ENCODE measurements around the gene MARVELD2. TPM values are rescaled to one million over a fixed set of nuclear protein-coding genes. Genes with fewer than 3 reads are reported as not detected.
"Not testable (repeated sequence)": the region's sequence is repeated elsewhere in the genome, so short reads cannot be mapped to it uniquely, and the experiment has no call there.

MARVELD2 gene
- total RNA-seq, 1 experiment from 2014 or later, result 21.6 TPM

DNA sequence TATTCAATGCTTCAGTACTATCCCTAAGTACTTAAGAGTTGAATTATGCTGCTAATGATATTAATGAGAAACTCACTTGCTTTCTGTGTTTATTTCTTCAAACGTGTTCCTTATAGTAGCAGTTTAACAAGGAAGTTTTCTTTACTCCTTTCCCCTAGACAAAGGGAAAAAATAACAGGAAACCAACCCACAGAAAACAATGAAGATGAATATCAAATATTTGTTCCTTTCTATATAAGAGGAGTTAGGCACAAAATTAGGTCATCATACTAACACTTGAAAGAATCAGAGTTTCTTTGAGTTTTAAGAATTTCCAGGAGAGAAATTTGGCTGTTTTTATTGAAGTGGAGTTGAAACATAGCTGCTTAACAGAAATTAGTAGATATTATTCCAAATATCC lies 62.3 kb downstream of the MARVELD2 start:
- no peak overlapping the region for H2AFZ ChIP-seq (ENCODE audit: low read depth, low read length, poor library complexity, severe bottlenecking)
- H3K27me3 ChIP-seq (ENCODE audit: insufficient read depth, low read length), result no peaks in the 10 kb centered on the region
- no peak overlapping the region for H3K4me2 ChIP-seq (ENCODE audit: low read length)
- H3K27ac ChIP-seq (ENCODE audit: low read depth, low read length), result no peak overlapping the region
- H3K4me1 ChIP-seq (ENCODE audit: control insufficient read depth in 1 of 2, insufficient read depth in 2 of 2, low read length in 2 of 2), result no peaks in the 10 kb centered on the region
- H3K4me3 ChIP-seq (replicated peaks in 1 of 2; ENCODE audit: low read depth in 1 of 2, low read length in 2 of 2), result no peak overlapping the region
- ChIA-PET RAD21 (ENCODE audit: low non-redundant PET in 1 of 2, low total read pairs in 2 of 2, uncharacterized antibody in 2 of 2, unreplicated experiment in 2 of 2) (no interaction called here), CTCF (interaction anchor here (1.2 kb wide), 1 partner anchor 9 kb away, joined by 3 read pairs; no protein-coding TSS in a partner anchor), POLR2A (no interaction called here)
- ATAC-seq, result no peak
- H4K20me1 ChIP-seq (ENCODE audit: insufficient read depth), result no peaks in the 10 kb centered on the region
- no TSS peak for BruUV-seq (replicated peaks)
- H3K9ac ChIP-seq (ENCODE audit: low read length), result no peak overlapping the region
- intact Hi-C loops (cut with micrococcal nuclease), result no loop called here
- H3K9me3 ChIP-seq (ENCODE audit: control insufficient read depth in 1 of 2, insufficient read depth in 1 of 2, low read depth in 1 of 2, low read length in 2 of 2), result no peaks in the 10 kb centered on the region
- TF ChIP-seq, protein P1, sequence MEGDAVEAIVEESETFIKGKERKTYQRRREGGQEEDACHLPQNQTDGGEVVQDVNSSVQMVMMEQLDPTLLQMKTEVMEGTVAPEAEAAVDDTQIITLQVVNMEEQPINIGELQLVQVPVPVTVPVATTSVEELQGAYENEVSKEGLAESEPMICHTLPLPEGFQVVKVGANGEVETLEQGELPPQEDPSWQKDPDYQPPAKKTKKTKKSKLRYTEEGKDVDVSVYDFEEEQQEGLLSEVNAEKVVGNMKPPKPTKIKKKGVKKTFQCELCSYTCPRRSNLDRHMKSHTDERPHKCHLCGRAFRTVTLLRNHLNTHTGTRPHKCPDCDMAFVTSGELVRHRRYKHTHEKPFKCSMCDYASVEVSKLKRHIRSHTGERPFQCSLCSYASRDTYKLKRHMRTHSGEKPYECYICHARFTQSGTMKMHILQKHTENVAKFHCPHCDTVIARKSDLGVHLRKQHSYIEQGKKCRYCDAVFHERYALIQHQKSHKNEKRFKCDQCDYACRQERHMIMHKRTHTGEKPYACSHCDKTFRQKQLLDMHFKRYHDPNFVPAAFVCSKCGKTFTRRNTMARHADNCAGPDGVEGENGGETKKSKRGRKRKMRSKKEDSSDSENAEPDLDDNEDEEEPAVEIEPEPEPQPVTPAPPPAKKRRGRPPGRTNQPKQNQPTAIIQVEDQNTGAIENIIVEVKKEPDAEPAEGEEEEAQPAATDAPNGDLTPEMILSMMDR (IDR thresholded peaks at IDR 0.05 in 2 of 3, conservative IDR thresholded peaks at IDR 0.05 in 1 of 3; ENCODE audit: borderline replicate concordance in 1 of 3, insufficient read depth in 1 of 3, low read depth in 2 of 3, low read length in 2 of 3), result no peak
- TF ChIP-seq ZFX (IDR thresholded peaks at IDR 0.05), result no peak
- no peak for TF ChIP-seq SIN3A (IDR thresholded peaks at IDR 0.05; ENCODE audit: low read depth)
- no peak for TF ChIP-seq ZNF274 (IDR thresholded peaks at IDR 0.05; ENCODE audit: low read depth, low read length)
- no peak for TF ChIP-seq ELF1 (IDR thresholded peaks at IDR 0.05; ENCODE audit: borderline replicate concordance, low read depth)
- no peak for TF ChIP-seq SP1 (IDR thresholded peaks at IDR 0.05; ENCODE audit: low read depth)
- TF ChIP-seq SRF (IDR thresholded peaks at IDR 0.05; ENCODE audit: low read depth), result no peak
- TF ChIP-seq MAX (IDR thresholded peaks at IDR 0.05), result no peak
- no peak for TF ChIP-seq YY1 (IDR thresholded peaks at IDR 0.05; ENCODE audit: extremely low read depth, insufficient replicate concordance, low read depth, low read length)
- no peak for TF ChIP-seq CEBPB (IDR thresholded peaks at IDR 0.05; ENCODE audit: low read depth)
- TF ChIP-seq, protein P2, sequence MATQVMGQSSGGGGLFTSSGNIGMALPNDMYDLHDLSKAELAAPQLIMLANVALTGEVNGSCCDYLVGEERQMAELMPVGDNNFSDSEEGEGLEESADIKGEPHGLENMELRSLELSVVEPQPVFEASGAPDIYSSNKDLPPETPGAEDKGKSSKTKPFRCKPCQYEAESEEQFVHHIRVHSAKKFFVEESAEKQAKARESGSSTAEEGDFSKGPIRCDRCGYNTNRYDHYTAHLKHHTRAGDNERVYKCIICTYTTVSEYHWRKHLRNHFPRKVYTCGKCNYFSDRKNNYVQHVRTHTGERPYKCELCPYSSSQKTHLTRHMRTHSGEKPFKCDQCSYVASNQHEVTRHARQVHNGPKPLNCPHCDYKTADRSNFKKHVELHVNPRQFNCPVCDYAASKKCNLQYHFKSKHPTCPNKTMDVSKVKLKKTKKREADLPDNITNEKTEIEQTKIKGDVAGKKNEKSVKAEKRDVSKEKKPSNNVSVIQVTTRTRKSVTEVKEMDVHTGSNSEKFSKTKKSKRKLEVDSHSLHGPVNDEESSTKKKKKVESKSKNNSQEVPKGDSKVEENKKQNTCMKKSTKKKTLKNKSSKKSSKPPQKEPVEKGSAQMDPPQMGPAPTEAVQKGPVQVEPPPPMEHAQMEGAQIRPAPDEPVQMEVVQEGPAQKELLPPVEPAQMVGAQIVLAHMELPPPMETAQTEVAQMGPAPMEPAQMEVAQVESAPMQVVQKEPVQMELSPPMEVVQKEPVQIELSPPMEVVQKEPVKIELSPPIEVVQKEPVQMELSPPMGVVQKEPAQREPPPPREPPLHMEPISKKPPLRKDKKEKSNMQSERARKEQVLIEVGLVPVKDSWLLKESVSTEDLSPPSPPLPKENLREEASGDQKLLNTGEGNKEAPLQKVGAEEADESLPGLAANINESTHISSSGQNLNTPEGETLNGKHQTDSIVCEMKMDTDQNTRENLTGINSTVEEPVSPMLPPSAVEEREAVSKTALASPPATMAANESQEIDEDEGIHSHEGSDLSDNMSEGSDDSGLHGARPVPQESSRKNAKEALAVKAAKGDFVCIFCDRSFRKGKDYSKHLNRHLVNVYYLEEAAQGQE (IDR thresholded peaks at IDR 0.05; ENCODE audit: low read depth), result no peak
- no peak for DNase-seq (ENCODE audit: low read depth, low spot score)
- no peaks in the 10 kb centered on the region for H3K36me3 ChIP-seq (ENCODE audit: control insufficient read depth in 1 of 2, insufficient read depth in 2 of 2, low read length in 2 of 2)
- H3K79me2 ChIP-seq (ENCODE audit: insufficient read depth, low read length), result no peaks in the 10 kb centered on the region
- H3K9me2 ChIP-seq (ENCODE audit: insufficient read depth), result no peaks in the 10 kb centered on the region

GRCh38 chr5:69478296-69478695 lies 63.4 kb downstream of the MARVELD2 start:
- H3K9ac ChIP-seq (ENCODE audit: low read length); H3K27ac ChIP-seq (ENCODE audit: low read depth, low read length); H3K36me3 ChIP-seq (ENCODE audit: control insufficient read depth in 1 of 2, insufficient read depth in 2 of 2, low read length in 2 of 2); H3K4me2 ChIP-seq (ENCODE audit: low read length); H3K9me3 ChIP-seq (ENCODE audit: control insufficient read depth in 1 of 2, insufficient read depth in 1 of 2, low read depth in 1 of 2, low read length in 2 of 2); H2AFZ ChIP-seq (ENCODE audit: low read depth, low read length, poor library complexity, severe bottlenecking); H3K4me3 ChIP-seq (replicated peaks in 1 of 2; ENCODE audit: low read depth in 1 of 2, low read length in 2 of 2); ATAC-seq; BruUV-seq (replicated peaks); CTCF ChIA-PET; intact Hi-C loops (cut with micrococcal nuclease); H3K9me2 ChIP-seq (ENCODE audit: insufficient read depth); DNase-seq (ENCODE audit: low read depth, low spot score); H4K20me1 ChIP-seq (ENCODE audit: insufficient read depth); H3K4me1 ChIP-seq (ENCODE audit: control insufficient read depth in 1 of 2, insufficient read depth in 2 of 2, low read length in 2 of 2); H3K27me3 ChIP-seq (ENCODE audit: insufficient read depth, low read length); RAD21 ChIA-PET (ENCODE audit: low non-redundant PET in 1 of 2, low total read pairs in 2 of 2, uncharacterized antibody in 2 of 2, unreplicated experiment in 2 of 2); H3K79me2 ChIP-seq (ENCODE audit: insufficient read depth, low read length): not testable (repeated sequence)
- POLR2A ChIA-PET, result interaction anchor here (0.6 kb wide), 1 partner anchor 242 kb away, joined by 5 read pairs; no protein-coding TSS in a partner anchor
